NCI-H128 (cell line): ENCODE measurements around the gene TBC1D5.
"Not testable (repeated sequence)": the region's sequence is repeated elsewhere in the genome, so short reads cannot be mapped to it uniquely, and the experiment has no call there.

Source experiments
- DNase-seq: peaks from one replicate; lab custom pipeline; 2025; ENCODE audit not compliant: unreplicated experiment; lab: John Stamatoyannopoulos, UW

The TBC1D5 gene

GRCh38 chr3:17648630-17649355 is 93.6 kb downstream of the TBC1D5 start:
- not testable (repeated sequence) for DNase-seq

GRCh38 chr3:17645074-17645698 is 97.2 kb downstream of the TBC1D5 start:
- DNase-seq: no peak

DNA sequence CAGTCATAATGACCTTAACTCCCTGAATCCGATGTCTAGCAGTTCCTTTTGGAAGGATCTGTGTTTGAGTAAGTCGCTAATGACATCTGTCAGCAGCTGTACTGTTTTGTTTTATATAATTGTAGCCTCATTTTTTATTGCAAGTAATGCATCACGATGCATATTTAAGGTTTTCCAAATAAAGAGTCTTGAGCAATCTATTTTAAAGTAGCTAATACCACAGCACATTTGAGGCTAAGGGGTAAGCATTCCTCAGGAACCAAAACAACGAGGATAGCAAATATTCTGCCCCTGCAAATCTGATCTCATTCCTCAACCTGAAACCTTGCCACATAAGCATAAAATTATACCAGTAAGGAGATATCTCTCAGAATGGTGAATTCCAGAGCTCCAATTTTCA is 98.7 kb downstream of the TBC1D5 start:
- DNase-seq: no peak

DNA sequence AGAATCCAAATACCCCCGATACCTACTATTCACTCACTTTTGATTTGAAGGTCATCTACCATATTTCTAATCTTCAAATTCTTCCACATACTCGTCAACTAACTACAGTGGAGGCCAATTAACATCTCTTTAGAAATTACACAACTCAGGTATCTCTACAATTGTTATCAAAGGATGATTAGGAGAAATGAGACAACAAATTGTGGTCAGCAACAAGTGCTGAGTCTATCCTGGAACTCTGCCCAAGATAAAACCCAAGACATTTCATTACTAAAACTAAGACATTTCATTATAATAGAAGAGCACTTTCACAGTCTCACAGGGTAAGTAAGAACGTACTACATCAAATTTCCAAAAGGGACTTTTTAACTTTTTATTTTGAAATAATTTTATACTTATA is 100.0 kb downstream of the TBC1D5 start:
- DNase-seq: no peak

DNA sequence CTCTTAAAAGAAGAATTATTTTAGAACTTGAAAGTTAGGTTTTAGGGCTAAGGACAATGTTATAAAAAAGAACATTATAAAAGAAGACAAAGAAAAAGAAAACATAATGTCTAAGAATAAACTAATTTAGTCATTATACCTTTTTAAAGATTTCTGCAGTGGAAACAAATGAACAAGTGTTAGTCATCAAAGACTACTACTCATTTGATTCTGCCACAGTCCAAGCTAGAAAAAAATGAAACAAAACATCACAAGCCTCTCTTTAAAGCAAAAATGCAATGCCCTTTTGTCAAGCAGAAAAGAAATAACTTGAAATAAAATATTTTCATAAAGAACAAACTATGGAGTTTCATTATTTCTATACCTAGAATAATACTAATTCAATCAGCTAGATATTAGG is 102.0 kb downstream of the TBC1D5 start:
- no peak for DNase-seq

DNA sequence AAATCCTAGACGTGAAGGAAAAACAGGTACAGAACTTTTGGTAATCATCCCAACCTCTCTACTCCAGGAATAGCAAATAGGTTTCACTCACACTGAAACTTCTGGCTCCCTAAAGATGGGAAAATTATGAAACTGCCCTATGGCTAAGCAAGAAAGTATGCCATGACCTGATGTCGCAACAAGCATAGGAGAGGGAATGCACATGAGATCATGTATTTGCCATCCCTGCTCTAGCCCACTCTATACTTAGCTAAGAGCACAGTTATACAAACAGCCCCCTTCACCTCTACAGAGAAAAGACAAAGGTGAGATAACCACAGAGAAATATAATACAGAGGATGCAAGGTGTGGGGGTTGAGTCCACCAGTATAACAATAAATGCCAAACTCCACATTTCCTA is 102.7 kb downstream of the TBC1D5 start:
- DNase-seq: no peak

DNA sequence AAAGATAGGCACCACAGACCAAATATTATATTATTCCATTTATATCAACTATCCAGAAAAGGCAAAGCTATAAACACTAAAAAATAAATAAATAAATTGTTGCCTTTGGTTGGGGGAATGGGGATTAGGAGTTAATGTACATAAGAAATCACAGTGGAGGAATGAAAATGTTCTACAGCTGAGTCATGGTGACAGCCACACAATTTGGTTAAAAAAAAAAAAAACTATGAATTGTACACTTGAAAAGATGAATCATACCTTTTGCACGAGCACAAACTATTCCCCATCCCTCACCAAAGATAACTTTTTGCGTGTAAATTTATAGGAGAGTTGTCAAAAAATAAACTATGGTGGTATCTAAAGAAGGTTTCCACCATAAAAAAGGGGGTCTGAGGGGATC is 103.2 kb downstream of the TBC1D5 start:
- no peak for DNase-seq

DNA sequence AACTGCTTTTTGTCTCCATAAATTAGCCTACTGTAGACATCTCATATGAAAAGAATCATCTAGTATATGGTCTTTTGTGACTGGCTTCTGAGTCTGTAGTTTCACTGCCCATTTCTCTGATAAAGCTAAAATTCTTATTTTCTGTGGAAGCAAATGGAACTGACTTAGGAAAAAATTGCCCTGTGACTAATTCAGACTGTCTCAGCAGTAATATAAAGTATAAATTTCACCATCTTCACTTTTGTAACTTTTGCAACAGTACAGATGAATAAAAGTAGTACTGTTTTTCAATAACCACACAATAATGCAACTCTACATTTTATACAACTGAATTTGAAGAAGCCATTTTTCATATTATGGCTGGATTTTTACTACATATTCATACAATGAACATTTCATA is 104.1 kb downstream of the TBC1D5 start:
- DNase-seq: no peak

DNA sequence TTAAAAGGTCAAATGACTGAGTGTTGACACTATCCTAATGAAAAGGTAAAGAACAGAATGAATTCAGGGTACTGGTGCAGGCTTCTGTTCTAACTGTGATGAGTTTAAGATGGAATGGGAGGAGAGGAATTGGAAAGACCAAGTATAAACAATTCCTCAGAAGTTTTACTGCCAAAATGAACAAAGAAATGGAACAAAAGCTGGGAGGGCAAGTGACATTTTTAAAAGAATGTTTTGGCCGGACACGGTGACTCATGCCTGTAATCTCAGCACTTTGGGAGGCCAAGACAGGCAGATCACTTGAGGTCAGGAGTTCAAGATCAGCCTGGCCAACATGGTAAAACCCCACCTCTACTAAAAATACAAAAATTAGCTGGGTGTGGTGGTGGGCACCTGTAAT is 106.8 kb downstream of the TBC1D5 start:
- DNase-seq: not testable (repeated sequence)

- DNase-seq: no peak
These were observed 107.5 kb downstream of the TBC1D5 start for GRCh38 chr3:17634964-17635363.

- DNase-seq: no peak
These were observed 108.2 kb downstream of the TBC1D5 start for GRCh38 chr3:17634201-17634600.

DNA sequence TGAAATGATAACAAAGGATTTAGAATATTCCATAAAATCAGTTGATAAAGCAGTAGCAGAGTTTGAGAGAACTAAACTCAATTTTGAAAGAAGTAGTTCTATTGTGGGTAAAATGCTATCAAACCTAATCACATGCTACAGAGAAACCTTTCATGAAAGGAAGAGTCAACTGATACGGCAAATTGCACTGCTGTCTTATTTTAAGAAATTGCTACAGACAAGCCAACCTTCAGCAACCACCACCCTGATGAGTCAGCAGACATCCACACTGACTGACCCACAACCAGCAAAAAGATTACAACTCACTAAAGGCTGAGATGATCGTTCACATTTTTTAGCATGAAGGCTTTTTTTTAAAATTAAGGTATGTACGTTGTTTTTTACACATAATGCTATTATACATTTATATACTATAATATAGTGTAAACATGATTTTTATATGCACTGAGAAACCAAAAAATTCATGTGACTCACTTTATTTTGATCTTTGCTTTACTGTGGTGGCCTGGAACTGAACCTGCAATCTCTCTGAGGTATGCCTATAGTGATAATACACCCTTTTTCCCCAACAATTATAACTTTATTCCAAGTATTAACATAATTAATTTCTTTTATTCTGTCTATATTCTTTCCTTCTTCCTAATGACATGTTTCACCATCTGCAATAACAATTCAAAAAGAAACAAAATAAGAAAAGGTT is 109.9 kb downstream of the TBC1D5 start:
- DNase-seq: no peak

- no peak for DNase-seq
These were observed 110.8 kb downstream of the TBC1D5 start for GRCh38 chr3:17631609-17632008.

DNA sequence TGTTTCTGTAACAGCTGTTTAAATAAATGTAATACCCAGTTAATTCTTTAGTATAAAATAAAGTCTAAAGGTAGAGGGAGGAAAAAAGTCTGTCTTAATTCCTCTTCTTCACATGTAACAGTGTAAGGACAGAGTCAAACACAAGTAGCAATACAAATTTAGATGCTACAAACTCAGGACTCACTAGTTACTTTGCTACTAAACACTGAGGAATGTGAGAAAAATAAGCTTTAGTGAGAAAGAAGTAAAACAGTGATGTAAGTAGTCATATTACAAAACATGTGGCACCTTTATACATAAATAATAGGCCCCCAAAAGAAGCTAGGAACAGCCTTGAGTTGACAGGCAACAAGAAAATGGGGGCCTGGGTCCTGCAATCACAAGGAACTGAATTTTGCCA is 113.0 kb downstream of the TBC1D5 start:
- DNase-seq: no peak

- no peak for DNase-seq
These were observed 116.0 kb downstream of the TBC1D5 start for GRCh38 chr3:17626395-17626794.

DNA sequence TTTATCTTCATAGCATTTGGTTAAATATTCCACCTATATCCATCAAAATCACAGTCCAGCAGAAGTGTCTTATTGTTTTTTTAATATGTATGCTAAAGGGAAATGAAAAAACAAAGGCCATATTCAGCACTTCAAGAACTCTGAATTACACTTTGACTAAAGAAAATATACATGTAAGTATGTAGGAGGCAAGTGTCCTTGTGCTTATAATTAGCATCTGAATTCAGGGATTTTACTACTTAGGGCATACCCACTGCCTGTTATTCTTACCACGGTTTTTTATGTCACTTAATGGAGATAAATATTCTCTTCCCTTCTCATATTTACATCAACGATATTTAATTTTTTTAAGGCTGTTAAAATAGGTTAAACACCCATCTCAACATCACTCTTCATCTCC is 117.3 kb downstream of the TBC1D5 start:
- no peak for DNase-seq

- DNase-seq: no peak
These were observed 119.0 kb downstream of the TBC1D5 start for GRCh38 chr3:17623464-17623863.

DNA sequence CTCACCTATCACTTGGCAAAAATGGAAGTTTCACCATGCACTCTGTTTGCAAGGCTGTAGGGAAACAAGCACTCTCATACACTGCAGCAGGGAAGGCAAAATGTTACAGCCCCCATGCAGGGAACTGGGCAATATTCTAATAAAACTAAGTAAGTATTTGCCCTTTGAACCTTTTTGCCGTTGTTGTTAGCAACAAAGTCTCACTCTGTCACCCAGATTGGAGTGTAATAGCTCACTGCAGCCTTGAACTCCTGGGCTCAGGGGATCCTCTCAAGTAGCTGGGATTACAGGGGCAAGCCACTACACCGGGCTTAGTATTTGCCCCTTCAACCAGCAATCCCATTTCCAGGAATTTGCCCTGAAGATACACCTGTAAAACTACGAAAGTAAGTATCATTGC is 122.5 kb downstream of the TBC1D5 start:
- no peak for DNase-seq

- DNase-seq: not testable (repeated sequence)
These were observed 129.4 kb downstream of the TBC1D5 start for GRCh38 chr3:17613017-17613416.

DNA sequence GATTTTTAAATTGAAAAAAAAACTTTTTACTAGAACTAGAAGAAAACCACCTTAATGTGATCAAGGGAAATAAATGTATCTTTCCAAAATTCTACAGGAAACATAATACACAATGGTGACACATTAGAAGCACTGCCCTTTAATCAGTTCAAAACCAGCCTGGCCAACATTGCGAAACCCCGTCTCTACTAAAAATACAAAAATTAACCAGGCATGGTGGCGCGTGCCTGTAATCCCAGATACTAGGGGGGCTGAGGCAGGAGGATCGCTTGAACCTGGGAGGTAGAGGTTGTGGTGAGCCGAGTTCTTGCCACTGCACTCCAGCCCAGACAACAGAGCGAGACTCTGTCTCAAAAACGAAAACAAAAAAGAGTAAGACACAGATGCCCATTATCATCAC is 134.5 kb downstream of the TBC1D5 start:
- DNase-seq: no peak

GRCh38 chr3:17605934-17606333 is 136.5 kb downstream of the TBC1D5 start:
- no peak for DNase-seq

GRCh38 chr3:17605032-17605431 is 137.4 kb downstream of the TBC1D5 start:
- DNase-seq: no peak
